ENCODE data around the gene LPCAT2. TPM values are rescaled to one million over a fixed set of nuclear protein-coding genes. Genes with fewer than 3 reads are reported as not detected.

Gene LPCAT2
- polyA plus RNA-seq, 3 donors: 28.5 to 49.7 (median 47.1) TPM

DNA sequence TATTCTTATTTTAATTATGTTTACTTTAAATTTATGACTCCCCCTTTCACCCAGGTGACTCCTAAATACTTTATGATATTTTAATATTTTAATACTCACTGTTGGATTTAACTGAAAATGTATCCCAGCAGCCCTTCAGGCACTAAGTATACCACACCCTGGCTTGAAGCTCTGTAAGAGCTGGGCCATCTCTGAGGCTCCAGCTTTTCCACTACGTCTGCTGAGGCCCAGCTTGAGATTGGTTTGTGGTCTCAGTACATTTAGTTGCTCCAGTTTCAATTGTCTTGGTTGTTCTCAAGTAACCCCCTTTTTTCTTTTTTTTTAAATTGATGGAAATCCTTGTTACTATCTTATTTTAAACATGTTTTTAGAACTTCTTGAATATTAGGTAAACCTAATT lies 30.6 kb downstream of the LPCAT2 start:
- H3K27ac ChIP-seq (ENCODE audit: low read depth in 1 of 2, low read length in 2 of 2): peak overlapping the region; percentile 58 to 84
- H3K79me2 ChIP-seq (ENCODE audit: insufficient read depth, low read length): no peaks in the 10 kb centered on the region
- H3K4me1 Mint-ChIP-seq: peaks cover 37% of the 10 kb centered on the region
- no peaks in the 10 kb centered on the region for H3K27me3 ChIP-seq (ENCODE audit: control insufficient read depth in 2 of 2, insufficient read depth in 2 of 2, low read length in 2 of 2)
- peak overlapping the region; percentile 38 for H3K4me2 ChIP-seq (replicated peaks; ENCODE audit: extremely low read depth, low read length, poor library complexity, severe bottlenecking)
- H3K4me3 Mint-ChIP-seq: no peak overlapping the region
- intact Hi-C loops (cut with micrococcal nuclease): no loop called here
- H3K4me1 ChIP-seq (ENCODE audit: control insufficient read depth in 1 of 2, insufficient read depth in 2 of 2, low read length in 2 of 2): peaks cover 27 to 54% of the 10 kb centered on the region in 2 donors
- H3K27ac Mint-ChIP-seq: peak overlapping the region in 6 of 7 donors; percentile 32 to 96 (median 89)
- no peak overlapping the region for H3K9ac ChIP-seq (ENCODE audit: insufficient read depth, low read length, poor library complexity, severe bottlenecking)
- peak in 2 of 3 donors; percentile 0 to 16 for DNase-seq
- peaks cover 30 to 36% of the 10 kb centered on the region in 2 donors for H3K36me3 Mint-ChIP-seq
- no peak overlapping the region for H2AFZ ChIP-seq (ENCODE audit: insufficient read depth, low read depth, low read length, poor library complexity, severe bottlenecking)
- H3K9me3 Mint-ChIP-seq: no peaks in the 10 kb centered on the region
- no peaks in the 10 kb centered on the region for H3K9me3 ChIP-seq (replicated peaks in 1 of 2; ENCODE audit: control insufficient read depth in 1 of 2, insufficient read depth in 1 of 2, low read length in 2 of 2)
- TF ChIP-seq, protein P1, sequence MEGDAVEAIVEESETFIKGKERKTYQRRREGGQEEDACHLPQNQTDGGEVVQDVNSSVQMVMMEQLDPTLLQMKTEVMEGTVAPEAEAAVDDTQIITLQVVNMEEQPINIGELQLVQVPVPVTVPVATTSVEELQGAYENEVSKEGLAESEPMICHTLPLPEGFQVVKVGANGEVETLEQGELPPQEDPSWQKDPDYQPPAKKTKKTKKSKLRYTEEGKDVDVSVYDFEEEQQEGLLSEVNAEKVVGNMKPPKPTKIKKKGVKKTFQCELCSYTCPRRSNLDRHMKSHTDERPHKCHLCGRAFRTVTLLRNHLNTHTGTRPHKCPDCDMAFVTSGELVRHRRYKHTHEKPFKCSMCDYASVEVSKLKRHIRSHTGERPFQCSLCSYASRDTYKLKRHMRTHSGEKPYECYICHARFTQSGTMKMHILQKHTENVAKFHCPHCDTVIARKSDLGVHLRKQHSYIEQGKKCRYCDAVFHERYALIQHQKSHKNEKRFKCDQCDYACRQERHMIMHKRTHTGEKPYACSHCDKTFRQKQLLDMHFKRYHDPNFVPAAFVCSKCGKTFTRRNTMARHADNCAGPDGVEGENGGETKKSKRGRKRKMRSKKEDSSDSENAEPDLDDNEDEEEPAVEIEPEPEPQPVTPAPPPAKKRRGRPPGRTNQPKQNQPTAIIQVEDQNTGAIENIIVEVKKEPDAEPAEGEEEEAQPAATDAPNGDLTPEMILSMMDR (IDR thresholded peaks at IDR 0.05): no peak
- peaks cover 20 to 62% of the 10 kb centered on the region in 2 donors for H3K36me3 ChIP-seq (replicated peaks in 1 of 2; ENCODE audit: control insufficient read depth in 1 of 2, insufficient read depth in 2 of 2, low read length in 2 of 2)
- peaks cover 0 to 2% (median 0%) of the 10 kb centered on the region in 3 donors for H3K27me3 Mint-ChIP-seq (ENCODE audit: low read depth in 3 of 3)
- no peaks in the 10 kb centered on the region for H4K20me1 ChIP-seq (ENCODE audit: insufficient read depth, low read length)
- WGBS (ENCODE audit: insufficient coverage): no CpG with 5 or more reads among the region's 1 CpG
- no peak overlapping the region for H3K4me3 ChIP-seq (replicated peaks in 1 of 3; ENCODE audit: low read depth in 2 of 3, low read length in 3 of 3)

DNA sequence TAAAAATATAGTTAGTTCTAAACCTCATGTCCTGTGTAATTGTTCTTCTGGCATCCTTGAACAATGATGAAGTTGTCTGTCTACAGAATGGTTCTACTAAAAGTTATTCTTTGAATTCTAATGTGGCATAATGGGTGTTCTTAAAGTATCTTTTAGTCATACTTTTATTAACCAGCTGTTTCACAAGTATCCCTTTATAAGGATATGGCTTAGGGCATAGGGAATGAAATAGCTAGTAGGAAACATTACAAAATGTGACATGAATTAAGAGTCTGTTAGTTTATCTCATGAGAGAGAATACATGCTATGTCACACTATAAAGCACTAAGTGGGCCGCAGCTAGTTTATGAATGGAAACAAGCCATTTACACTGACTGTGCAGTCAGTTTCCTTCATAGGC lies 31.3 kb downstream of the LPCAT2 start:
- Histone ChIP-seq H3K9ac (ENCODE audit: insufficient read depth, low read length, poor library complexity, severe bottlenecking) (no peak overlapping the region), H3K4me2 (replicated peaks; ENCODE audit: extremely low read depth, low read length, poor library complexity, severe bottlenecking) (no peak overlapping the region), H3K27ac (ENCODE audit: low read depth in 1 of 2, low read length in 2 of 2) (peak overlapping the region in 1 of 2 donors; percentile 84), H3K79me2 (ENCODE audit: insufficient read depth, low read length) (no peaks in the 10 kb centered on the region), H3K36me3 (replicated peaks in 1 of 2; ENCODE audit: control insufficient read depth in 1 of 2, insufficient read depth in 2 of 2, low read length in 2 of 2) (peaks cover 28 to 67% of the 10 kb centered on the region in 2 donors), H4K20me1 (ENCODE audit: insufficient read depth, low read length) (no peaks in the 10 kb centered on the region), H3K4me1 (ENCODE audit: control insufficient read depth in 1 of 2, insufficient read depth in 2 of 2, low read length in 2 of 2) (peaks cover 25 to 47% of the 10 kb centered on the region in 2 donors), H3K9me3 (replicated peaks in 1 of 2; ENCODE audit: control insufficient read depth in 1 of 2, insufficient read depth in 1 of 2, low read length in 2 of 2) (no peaks in the 10 kb centered on the region), H2AFZ (ENCODE audit: insufficient read depth, low read depth, low read length, poor library complexity, severe bottlenecking) (no peak overlapping the region), H3K27me3 (ENCODE audit: control insufficient read depth in 2 of 2, insufficient read depth in 2 of 2, low read length in 2 of 2) (no peaks in the 10 kb centered on the region), H3K4me3 (replicated peaks in 1 of 3; ENCODE audit: low read depth in 2 of 3, low read length in 3 of 3) (no peak overlapping the region)
- Mint-ChIP-seq H3K27me3 (ENCODE audit: low read depth in 3 of 3) (peaks cover 0 to 2% (median 0%) of the 10 kb centered on the region in 3 donors), H3K27ac (peak overlapping the region in 6 of 7 donors; percentile 30 to 96 (median 65)), H3K4me3 (no peak overlapping the region), H3K4me1 (peaks cover 31% of the 10 kb centered on the region), H3K36me3 (peaks cover 36 to 38% of the 10 kb centered on the region in 2 donors), H3K9me3 (no peaks in the 10 kb centered on the region)
- no CpG with 5 or more reads among the region's 1 CpG for WGBS (ENCODE audit: insufficient coverage)
- no peak for DNase-seq
- intact Hi-C loops (cut with micrococcal nuclease): loop anchor here in 1 of 2 donors (10.0 kb wide), 1 partner anchor 75 kb away; no protein-coding TSS in a partner anchor
- TF ChIP-seq, protein P1 (IDR thresholded peaks at IDR 0.05): no peak
